ENCODE measurements around the gene ANO4.

The ANO4 gene

DNA sequence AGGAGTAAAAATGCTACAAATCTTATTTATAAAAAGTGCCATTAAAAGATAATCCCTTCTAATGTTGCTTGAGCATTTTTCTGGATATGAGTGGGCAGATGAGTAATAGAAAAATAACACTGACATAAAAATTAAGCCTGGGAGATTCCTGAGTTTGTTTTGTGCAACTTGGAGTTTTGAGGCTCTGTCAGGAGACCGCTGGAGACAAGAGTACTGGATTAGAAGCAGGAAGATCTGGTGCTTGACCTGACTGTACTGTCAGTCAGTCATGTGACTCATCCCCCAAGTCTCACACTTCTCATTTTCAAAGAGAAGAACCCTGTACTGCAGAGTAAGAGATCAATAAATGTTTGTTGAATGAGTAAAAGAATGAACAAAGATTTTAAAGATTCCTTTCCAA is 29.4 kb downstream of the ANO4 start:
- H3K36me3 ChIP-seq (ENCODE audit: insufficient read depth), result no peaks in the 10 kb centered on the region; the same call in 1 of the 2 replicates
- H3K27ac ChIP-seq, result no peak overlapping the region
- no peak overlapping the region for H2AFZ ChIP-seq (ENCODE audit: low read depth)
- H3K27me3 ChIP-seq (ENCODE audit: insufficient read depth, low read depth), result no peaks in the 10 kb centered on the region
- H3K4me2 ChIP-seq, result no peak overlapping the region
- no peak overlapping the region for H3K4me3 ChIP-seq (IDR thresholded peaks at IDR 0.05; ENCODE audit: insufficient read depth, low read depth, low read length)
- H3K4me1 ChIP-seq (ENCODE audit: low read depth, poor library complexity, severe bottlenecking), result no peaks in the 10 kb centered on the region
- TF ChIP-seq, protein P1, sequence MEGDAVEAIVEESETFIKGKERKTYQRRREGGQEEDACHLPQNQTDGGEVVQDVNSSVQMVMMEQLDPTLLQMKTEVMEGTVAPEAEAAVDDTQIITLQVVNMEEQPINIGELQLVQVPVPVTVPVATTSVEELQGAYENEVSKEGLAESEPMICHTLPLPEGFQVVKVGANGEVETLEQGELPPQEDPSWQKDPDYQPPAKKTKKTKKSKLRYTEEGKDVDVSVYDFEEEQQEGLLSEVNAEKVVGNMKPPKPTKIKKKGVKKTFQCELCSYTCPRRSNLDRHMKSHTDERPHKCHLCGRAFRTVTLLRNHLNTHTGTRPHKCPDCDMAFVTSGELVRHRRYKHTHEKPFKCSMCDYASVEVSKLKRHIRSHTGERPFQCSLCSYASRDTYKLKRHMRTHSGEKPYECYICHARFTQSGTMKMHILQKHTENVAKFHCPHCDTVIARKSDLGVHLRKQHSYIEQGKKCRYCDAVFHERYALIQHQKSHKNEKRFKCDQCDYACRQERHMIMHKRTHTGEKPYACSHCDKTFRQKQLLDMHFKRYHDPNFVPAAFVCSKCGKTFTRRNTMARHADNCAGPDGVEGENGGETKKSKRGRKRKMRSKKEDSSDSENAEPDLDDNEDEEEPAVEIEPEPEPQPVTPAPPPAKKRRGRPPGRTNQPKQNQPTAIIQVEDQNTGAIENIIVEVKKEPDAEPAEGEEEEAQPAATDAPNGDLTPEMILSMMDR (conservative IDR thresholded peaks at IDR 0.05; ENCODE audit: low read depth, low read length), result no peak
- no peaks in the 10 kb centered on the region for H3K79me2 ChIP-seq (ENCODE audit: insufficient read depth, low read depth)
- H3K9ac ChIP-seq, result no peak overlapping the region
- no peaks in the 10 kb centered on the region for H4K20me1 ChIP-seq (ENCODE audit: insufficient read depth)

DNA sequence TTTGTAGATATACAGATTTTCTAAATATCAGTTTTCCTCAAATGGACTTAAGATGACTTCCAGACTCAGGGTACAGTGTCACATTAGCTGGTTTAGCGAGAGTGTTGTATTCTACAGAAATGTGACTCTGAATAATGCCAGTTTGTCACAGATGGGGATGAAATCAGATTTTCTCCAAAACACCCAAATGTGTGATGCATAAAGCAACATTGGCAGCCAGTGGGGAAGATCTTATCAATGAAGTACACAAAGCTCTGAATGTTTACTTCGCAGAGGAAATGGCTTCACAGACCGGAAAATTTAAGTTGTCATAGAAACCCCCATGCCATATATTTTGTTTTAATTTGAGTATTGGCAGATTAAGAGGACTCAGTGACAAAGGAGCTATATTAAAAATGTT is 29.9 kb downstream of the ANO4 start:
- H3K79me2 ChIP-seq (ENCODE audit: insufficient read depth, low read depth), result no peaks in the 10 kb centered on the region
- TF ChIP-seq, protein P1 (conservative IDR thresholded peaks at IDR 0.05; ENCODE audit: low read depth, low read length), result no peak
- H3K4me3 ChIP-seq (IDR thresholded peaks at IDR 0.05; ENCODE audit: insufficient read depth, low read depth, low read length), result no peak overlapping the region
- H2AFZ ChIP-seq (ENCODE audit: low read depth), result no peak overlapping the region
- H4K20me1 ChIP-seq (ENCODE audit: insufficient read depth), result no peaks in the 10 kb centered on the region
- H3K27me3 ChIP-seq (ENCODE audit: insufficient read depth, low read depth), result no peaks in the 10 kb centered on the region
- H3K27ac ChIP-seq, result no peak overlapping the region
- H3K4me1 ChIP-seq (ENCODE audit: low read depth, poor library complexity, severe bottlenecking), result no peaks in the 10 kb centered on the region
- H3K9ac ChIP-seq, result no peak overlapping the region
- H3K4me2 ChIP-seq, result no peak overlapping the region
- H3K36me3 ChIP-seq (ENCODE audit: insufficient read depth), result no peaks in the 10 kb centered on the region; the same call in 1 of the 2 replicates

DNA sequence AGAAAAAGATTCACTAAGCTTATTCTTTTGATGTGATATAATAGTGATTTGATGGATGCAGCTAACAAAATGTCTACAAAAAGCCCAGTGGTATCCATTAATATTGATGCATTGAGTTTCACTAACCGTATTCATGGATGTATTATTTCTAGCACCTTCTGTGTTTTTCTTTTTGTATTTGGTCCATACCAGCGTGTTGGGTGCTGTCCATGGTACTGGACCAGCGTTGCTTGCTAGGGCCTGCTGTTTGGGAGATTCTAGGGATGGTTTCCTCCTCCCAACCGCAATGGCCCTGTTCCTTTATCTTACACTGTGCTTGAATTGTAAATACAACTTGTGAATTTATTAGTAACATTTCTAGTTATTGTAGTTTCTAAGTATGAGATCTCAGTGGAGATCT is 31.7 kb downstream of the ANO4 start:
- Histone ChIP-seq H3K79me2 (ENCODE audit: insufficient read depth, low read depth) (no peaks in the 10 kb centered on the region), H4K20me1 (ENCODE audit: insufficient read depth) (no peaks in the 10 kb centered on the region), H3K9ac (no peak overlapping the region), H3K4me1 (ENCODE audit: low read depth, poor library complexity, severe bottlenecking) (no peaks in the 10 kb centered on the region), H3K36me3 (ENCODE audit: insufficient read depth) (no peaks in the 10 kb centered on the region; the same call in 1 of the 2 replicates), H2AFZ (ENCODE audit: low read depth) (no peak overlapping the region), H3K27me3 (ENCODE audit: insufficient read depth, low read depth) (no peaks in the 10 kb centered on the region), H3K4me2 (no peak overlapping the region), H3K27ac (no peak overlapping the region), H3K4me3 (IDR thresholded peaks at IDR 0.05; ENCODE audit: insufficient read depth, low read depth, low read length) (no peak overlapping the region)
- TF ChIP-seq, protein P1 (conservative IDR thresholded peaks at IDR 0.05; ENCODE audit: low read depth, low read length), result no peak

DNA sequence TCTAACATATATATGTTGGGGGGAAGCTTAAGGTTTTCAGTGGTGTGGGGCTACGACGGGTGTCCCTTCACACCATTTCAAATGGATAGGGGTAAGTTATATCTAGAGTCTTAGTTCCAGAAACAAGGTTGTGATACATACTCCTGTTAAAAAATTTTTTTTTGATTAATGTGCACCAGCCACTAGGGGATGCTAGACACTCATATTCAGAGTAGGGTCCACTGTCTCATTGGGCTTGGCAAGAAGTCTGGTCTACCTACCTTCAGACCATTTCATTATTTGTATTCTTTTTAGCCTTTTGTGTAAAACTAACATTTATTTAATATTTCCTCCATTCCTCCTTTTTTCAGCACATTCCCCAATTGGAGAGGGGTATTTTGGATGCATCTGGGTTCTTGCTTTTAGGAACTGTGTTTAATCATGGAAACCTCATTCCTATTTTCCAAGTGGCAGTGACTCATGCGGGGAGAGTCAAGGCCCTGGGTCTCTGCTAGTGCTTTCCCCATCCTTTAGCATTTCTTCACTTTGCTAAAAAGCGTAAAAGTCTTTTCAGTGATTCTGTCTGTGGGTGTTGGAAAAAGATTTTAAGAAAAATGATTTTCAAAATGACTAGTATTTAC is 33.4 kb downstream of the ANO4 start:
- H2AFZ ChIP-seq (ENCODE audit: low read depth), result no peak overlapping the region
- no peaks in the 10 kb centered on the region for H3K79me2 ChIP-seq (ENCODE audit: insufficient read depth, low read depth)
- H3K4me1 ChIP-seq (ENCODE audit: low read depth, poor library complexity, severe bottlenecking), result no peaks in the 10 kb centered on the region
- H3K9ac ChIP-seq, result no peak overlapping the region
- H3K4me2 ChIP-seq, result no peak overlapping the region
- no peaks in the 10 kb centered on the region for H4K20me1 ChIP-seq (ENCODE audit: insufficient read depth)
- H3K36me3 ChIP-seq (ENCODE audit: insufficient read depth), result no peaks in the 10 kb centered on the region; the same call in 1 of the 2 replicates
- TF ChIP-seq, protein P1 (conservative IDR thresholded peaks at IDR 0.05; ENCODE audit: low read depth, low read length), result peak; percentile 83
- H3K27me3 ChIP-seq (ENCODE audit: insufficient read depth, low read depth), result no peaks in the 10 kb centered on the region
- H3K4me3 ChIP-seq (IDR thresholded peaks at IDR 0.05; ENCODE audit: insufficient read depth, low read depth, low read length), result no peak overlapping the region
- H3K27ac ChIP-seq, result no peak overlapping the region
